HCT116 (cell line): Measurements from ENCODE around the gene LUC7L2. TPM values are rescaled to one million over a fixed set of nuclear protein-coding genes. Genes with fewer than 3 reads are reported as not detected.
"Not testable (repeated sequence)": the region's sequence is repeated elsewhere in the genome, so short reads cannot be mapped to it uniquely, and the experiment has no call there.

ENCODE experiments used
- ATAC-seq: fragments of 200-7000 bp; cut with Tn5 transposase; 2 replicates; pipeline ENCODE4 v1.9.1; 2020; ENCODE audit warnings: mild to moderate bottlenecking, moderate library complexity
- BruUV-seq: library from RNA; stranded (reverse); fragments of 400-500 nt; replicated peaks from 2 replicates; lab custom pipeline; 2021; lab: Mats Ljungman, UMichigan
- CTCF ChIA-PET: fragments of 300-600 bp; sonication (Branson Sonifier 250); formaldehyde crosslinking; loops from one replicate; lab custom pipeline; 2021; ENCODE audit warnings: antibody characterized with exemption; lab: Charles Lee
- POLR2A ChIA-PET: fragments of 300-600, 350-600 bp; sonication (Branson Sonifier 250); formaldehyde crosslinking; loops from one replicate; lab custom pipeline; 2021; ENCODE audit warnings: antibody characterized with exemption; lab: Charles Lee
- RAD21 ChIA-PET, 2 experiments: fragments of 300-600 bp; sonication (Branson Sonifier 250); formaldehyde crosslinking; loops; one replicate each; lab custom pipeline; 2023; ENCODE audit warnings: low total read pairs in 2 of 2; ENCODE audit not compliant: uncharacterized antibody in 2 of 2, unreplicated experiment in 2 of 2, low non-redundant PET in 1 of 2; lab: Charles Lee
- DNase-seq: peaks from one replicate; pipeline ENCODE4 v3.0.0-alpha.2; 2010; ENCODE audit warnings: low read depth, low spot score
- H2AFZ ChIP-seq: fragments of 200-600 bp; shearing (Covaris generic), sonication (generic); 2 replicates; pipeline ENCODE4 v1.6.1; 2017; ENCODE audit warnings: low read depth, mixed run types, mixed read lengths, antibody characterized with exemption, low read length; ENCODE audit not compliant: poor library complexity, severe bottlenecking
- H3K27ac ChIP-seq: 2 replicates; pipeline ENCODE4 v1.5.1; 2012; ENCODE audit warnings: low read depth, low read length
- H3K27me3 ChIP-seq: fragments of 200-600 bp; sonication (generic); 2 replicates; pipeline ENCODE4 v1.6.1; 2016; ENCODE audit warnings: mixed run types, low read length, mixed read lengths; ENCODE audit not compliant: insufficient read depth
- H3K36me3 ChIP-seq, 2 experiments: fragments of 200-500 bp in 1 of 2; fragments of 200-600 bp in 1 of 2; sonication (Bioruptor generic) in 1 of 2; sonication (generic) in 1 of 2; 2 replicates each; pipeline versions ENCODE4 v1.5.1 to v1.6.1; 2014 to 2016; ENCODE audit warnings: low read length in 2 of 2, inconsistent platforms in 1 of 2, mixed read lengths in 1 of 2, mixed run types in 1 of 2; ENCODE audit not compliant: insufficient read depth in 2 of 2, control insufficient read depth in 1 of 2
- H3K4me1 ChIP-seq, 2 experiments: fragments of 200-600 bp in 1 of 2; sonication (generic) in 1 of 2; 2 replicates each; pipeline versions ENCODE4 v1.5.1 to v1.6.1; 2012 to 2017; ENCODE audit warnings: low read length in 2 of 2, inconsistent platforms in 1 of 2, mild to moderate bottlenecking in 1 of 2, mixed read lengths in 1 of 2, mixed run types in 1 of 2, moderate library complexity in 1 of 2; ENCODE audit not compliant: insufficient read depth in 2 of 2, control insufficient read depth in 1 of 2
- H3K4me2 ChIP-seq: fragments of 200-600 bp; sonication (generic); 2 replicates; pipeline ENCODE4 v1.6.1; 2017; ENCODE audit warnings: mixed run types, low read length, mixed read lengths
- H3K4me3 ChIP-seq, 2 experiments: fragments of 200-600 bp in 1 of 2; sonication (generic) in 1 of 2; replicated peaks in 1 of 2; 2 replicates each; pipeline ENCODE4 v1.5.1; 2011 to 2016; ENCODE audit warnings: low read length in 2 of 2, control low read depth in 1 of 2, low read depth in 1 of 2, mild to moderate bottlenecking in 1 of 2, mixed read lengths in 1 of 2, mixed run types in 1 of 2
- H3K79me2 ChIP-seq: fragments of 200-600 bp; sonication (generic); 2 replicates; pipeline ENCODE4 v1.6.1; 2017; ENCODE audit warnings: mild to moderate bottlenecking, mixed run types, low read length, moderate library complexity, mixed read lengths; ENCODE audit not compliant: insufficient read depth
- H3K9ac ChIP-seq: fragments of 200-600 bp; sonication (generic); 2 replicates; pipeline ENCODE4 v1.6.1; 2016; ENCODE audit warnings: low read length, mixed read lengths
- H3K9me2 ChIP-seq: fragments of 200-600 bp; sonication (generic), shearing (Covaris generic); 2 replicates; pipeline ENCODE4 v1.6.1; 2017; ENCODE audit warnings: mixed run types, mild to moderate bottlenecking, moderate library complexity; ENCODE audit not compliant: insufficient read depth
- H3K9me3 ChIP-seq, 2 experiments: fragments of 200-500 bp in 1 of 2; fragments of 200-600 bp in 1 of 2; sonication (Bioruptor generic) in 1 of 2; sonication (generic) in 1 of 2; 2 replicates each; pipeline ENCODE4 v1.6.1; 2014 to 2017; ENCODE audit warnings: low read length in 2 of 2, mixed read lengths in 2 of 2, inconsistent platforms in 1 of 2, low read depth in 1 of 2, mild to moderate bottlenecking in 1 of 2, mixed run types in 1 of 2, moderate library complexity in 1 of 2; ENCODE audit not compliant: control insufficient read depth in 1 of 2, insufficient read depth in 1 of 2
- H4K20me1 ChIP-seq: fragments of 200-600 bp; sonication (generic), shearing (Covaris generic); 2 replicates; pipeline ENCODE4 v1.6.1; 2017; ENCODE audit warnings: mixed run types, mild to moderate bottlenecking, moderate library complexity; ENCODE audit not compliant: insufficient read depth
- JUND ChIP-seq: IDR thresholded peaks from 2 replicates; pipeline ENCODE4 v1.6.1; 2012
- MAX ChIP-seq: IDR thresholded peaks from 2 replicates; pipeline ENCODE4 v1.6.1; 2012
- POLR2AphosphoS5 ChIP-seq: IDR thresholded peaks from 2 replicates; pipeline ENCODE4 v1.6.1; 2011; ENCODE audit warnings: mild to moderate bottlenecking, low read depth, low read length, moderate library complexity
- REST ChIP-seq: IDR thresholded peaks from 2 replicates; pipeline ENCODE4 v1.6.1; 2012; ENCODE audit warnings: low read depth
- intact Hi-C: fragments of 100-400 bp; cut with micrococcal nuclease; formaldehyde crosslinking; loops from 2 replicates; pipeline ENCODE4 v1.10.0; 2022
- total RNA-seq: library from RNA; stranded (reverse); gene quantifications from one replicate; pipeline ENCODE4 v1.2.1, GENCODE V29; 2021; ENCODE audit not compliant: unreplicated experiment

Gene LUC7L2
- total RNA-seq, 1 experiment from 2014 or later = 98.8 TPM

GRCh38 chr7:139355320-139355719 lies 4.4 kb upstream of the LUC7L2 start (continued):
- TF ChIP-seq REST (no peak), JUND (no peak), MAX (no peak), POLR2AphosphoS5 (no peak)

GRCh38 chr7:139357729-139358506 lies 1.8 kb upstream of the LUC7L2 start:
- BruUV-seq, H2AFZ ChIP-seq, H3K9me3 ChIP-seq, DNase-seq, intact Hi-C loops, RAD21 ChIA-PET, ATAC-seq, H3K9me2 ChIP-seq, POLR2A ChIA-PET, H3K27me3 ChIP-seq, CTCF ChIA-PET, H3K36me3 ChIP-seq: not testable (repeated sequence)
- H3K27ac ChIP-seq = peak overlapping the region; percentile 98; the same call in 1 of the 2 replicates
- peaks cover 45% of the 10 kb centered on the region for H3K79me2 ChIP-seq
- H3K4me3 ChIP-seq = peak overlapping the region; percentile 67 to 91
- peak overlapping the region; percentile 76 for H3K4me2 ChIP-seq
- H3K4me1 ChIP-seq = peaks cover 16 to 22% of the 10 kb centered on the region in 2 experiments; a peak in 3 of 4 replicates
- H3K9ac ChIP-seq = peak overlapping the region; percentile 99
- H4K20me1 ChIP-seq = peaks cover 12% of the 10 kb centered on the region; the same call in 1 of the 2 replicates
